WERI-Rb-1 (cell line): Measurements from ENCODE around the gene BLTP2.
"Not testable (repeated sequence)": the region's sequence is repeated elsewhere in the genome, so short reads cannot be mapped to it uniquely, and the experiment has no call there.

Experiments used
- DNase-seq: peaks from one replicate; pipeline ENCODE4 v3.0.0-alpha.2; 2020
- H3K27ac ChIP-seq: fragments of 250-450 bp; sonication (Bioruptor Pico); 2 replicates; pipeline ENCODE4 v1.5.1; 2020; ENCODE audit warnings: mild to moderate bottlenecking, moderate library complexity
- H3K27me3 ChIP-seq: fragments of 250-450 bp; sonication (Bioruptor Pico); 2 replicates; pipeline ENCODE4 v1.5.1; 2021; ENCODE audit warnings: mild to moderate bottlenecking, low read depth, moderate library complexity; ENCODE audit not compliant: insufficient read depth, severe bottlenecking
- H3K36me3 ChIP-seq: fragments of 250-450 bp; sonication (Bioruptor Pico); 2 replicates; pipeline ENCODE4 v1.5.1; 2020; ENCODE audit warnings: mild to moderate bottlenecking, moderate library complexity
- H3K4me3 ChIP-seq: 2 replicates; pipeline ENCODE4 v1.5.1; 2011; ENCODE audit warnings: low read depth, mild to moderate bottlenecking, control low read depth, low read length
- H3K9me3 ChIP-seq: fragments of 250-450 bp; sonication (Bioruptor Pico); 2 replicates; pipeline ENCODE4 v1.5.1; 2021; ENCODE audit warnings: mild to moderate bottlenecking, moderate library complexity; ENCODE audit not compliant: severe bottlenecking
- TF ChIP-seq, protein P1 (sequence below): IDR thresholded peaks from 2 replicates; pipeline ENCODE4 v1.5.1; 2011; ENCODE audit warnings: low read depth, mild to moderate bottlenecking, control low read depth, inconsistent platforms, low read length

The BLTP2 gene

GRCh38 chr17:28615260-28615940 is 29.6 kb downstream of the BLTP2 start:
- DNase-seq = no peak
- TF ChIP-seq, protein P1, sequence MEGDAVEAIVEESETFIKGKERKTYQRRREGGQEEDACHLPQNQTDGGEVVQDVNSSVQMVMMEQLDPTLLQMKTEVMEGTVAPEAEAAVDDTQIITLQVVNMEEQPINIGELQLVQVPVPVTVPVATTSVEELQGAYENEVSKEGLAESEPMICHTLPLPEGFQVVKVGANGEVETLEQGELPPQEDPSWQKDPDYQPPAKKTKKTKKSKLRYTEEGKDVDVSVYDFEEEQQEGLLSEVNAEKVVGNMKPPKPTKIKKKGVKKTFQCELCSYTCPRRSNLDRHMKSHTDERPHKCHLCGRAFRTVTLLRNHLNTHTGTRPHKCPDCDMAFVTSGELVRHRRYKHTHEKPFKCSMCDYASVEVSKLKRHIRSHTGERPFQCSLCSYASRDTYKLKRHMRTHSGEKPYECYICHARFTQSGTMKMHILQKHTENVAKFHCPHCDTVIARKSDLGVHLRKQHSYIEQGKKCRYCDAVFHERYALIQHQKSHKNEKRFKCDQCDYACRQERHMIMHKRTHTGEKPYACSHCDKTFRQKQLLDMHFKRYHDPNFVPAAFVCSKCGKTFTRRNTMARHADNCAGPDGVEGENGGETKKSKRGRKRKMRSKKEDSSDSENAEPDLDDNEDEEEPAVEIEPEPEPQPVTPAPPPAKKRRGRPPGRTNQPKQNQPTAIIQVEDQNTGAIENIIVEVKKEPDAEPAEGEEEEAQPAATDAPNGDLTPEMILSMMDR = no peak
- H3K27me3 ChIP-seq = no peaks in the 10 kb centered on the region
- no peak overlapping the region for H3K4me3 ChIP-seq
- H3K9me3 ChIP-seq = no peaks in the 10 kb centered on the region
- peaks cover 87% of the 10 kb centered on the region for H3K36me3 ChIP-seq
- no peak overlapping the region for H3K27ac ChIP-seq

- TF ChIP-seq, protein P1 = no peak
Measured at GRCh38 chr17:28613931-28614381, 31.0 kb downstream of the BLTP2 start, which contains the start of gene RSKR. Gene RSKR, minus strand, starts transcription at chr17:28614185. Its CDS starts 24 bp downstream, at chr17:28614161.

DNA sequence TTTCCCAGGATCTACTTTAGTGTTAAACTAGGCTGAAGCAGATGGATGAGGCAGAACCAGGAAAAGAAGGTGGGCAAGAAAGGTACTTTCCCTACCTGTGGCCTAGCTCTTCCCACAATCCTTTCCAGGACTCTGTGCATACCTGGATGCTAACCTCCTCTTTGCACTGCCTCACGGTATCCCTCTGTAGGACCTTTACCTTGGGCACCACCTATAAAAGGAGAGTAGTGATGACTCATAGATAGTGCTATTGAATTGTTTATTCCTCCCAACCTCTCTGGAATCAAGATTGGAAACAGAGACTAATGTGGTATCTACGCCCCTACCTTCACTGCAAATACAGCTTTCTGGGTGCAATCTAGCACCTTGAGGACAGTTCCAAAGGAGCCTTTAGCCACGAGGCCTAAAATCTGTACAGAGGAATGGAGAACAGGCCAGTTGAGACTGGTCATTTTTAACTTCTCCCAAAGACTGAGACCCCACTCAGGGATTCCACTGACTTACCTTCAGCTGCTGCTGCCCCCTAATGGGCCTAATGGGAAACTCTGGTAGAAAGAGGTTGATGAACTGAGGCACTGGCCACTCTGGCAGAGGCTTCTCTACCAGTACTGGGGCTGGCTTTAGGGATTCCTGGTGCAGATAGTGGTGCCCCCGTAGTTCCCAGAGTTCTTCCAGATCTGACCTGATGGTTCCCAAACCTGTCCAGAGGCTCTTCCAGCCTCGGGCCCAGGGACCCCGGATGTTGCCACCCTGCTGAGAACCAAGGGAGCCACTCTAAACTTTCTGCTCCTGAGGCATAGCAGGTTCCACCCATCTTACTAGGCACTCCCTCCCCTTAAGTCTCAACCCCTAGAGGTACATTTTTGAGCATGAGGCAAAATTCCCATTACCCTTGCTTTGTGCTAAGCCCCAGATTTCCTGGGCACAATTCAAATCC is 31.8 kb downstream of the BLTP2 start:
- Histone ChIP-seq H3K36me3 (peaks cover 65% of the 10 kb centered on the region), H3K27ac (no peak overlapping the region), H3K9me3 (no peaks in the 10 kb centered on the region), H3K27me3 (no peaks in the 10 kb centered on the region), H3K4me3 (no peak overlapping the region)
- TF ChIP-seq, protein P1 = peak; percentile 75
- peak; percentile 60 for DNase-seq

More at GRCh38 chr17:28613931-28614381, 31.0 kb downstream of the BLTP2 start, which contains the start of gene RSKR:
- no peaks in the 10 kb centered on the region for H3K9me3 ChIP-seq
- no peaks in the 10 kb centered on the region for H3K27me3 ChIP-seq
- no peak for DNase-seq
- no peak within 1 kb of the TSS for H3K4me3 ChIP-seq
- no peak within 1 kb of the TSS for H3K27ac ChIP-seq
- H3K36me3 ChIP-seq = peaks cover 73% of the 10 kb centered on the region

GRCh38 chr17:28612531-28612930 is 32.4 kb downstream of the BLTP2 start:
- no peak for DNase-seq
- Histone ChIP-seq H3K36me3 (peaks cover 59% of the 10 kb centered on the region), H3K27me3 (no peaks in the 10 kb centered on the region), H3K4me3 (no peak overlapping the region), H3K9me3 (no peaks in the 10 kb centered on the region), H3K27ac (no peak overlapping the region)
- TF ChIP-seq, protein P1 = no peak

DNA sequence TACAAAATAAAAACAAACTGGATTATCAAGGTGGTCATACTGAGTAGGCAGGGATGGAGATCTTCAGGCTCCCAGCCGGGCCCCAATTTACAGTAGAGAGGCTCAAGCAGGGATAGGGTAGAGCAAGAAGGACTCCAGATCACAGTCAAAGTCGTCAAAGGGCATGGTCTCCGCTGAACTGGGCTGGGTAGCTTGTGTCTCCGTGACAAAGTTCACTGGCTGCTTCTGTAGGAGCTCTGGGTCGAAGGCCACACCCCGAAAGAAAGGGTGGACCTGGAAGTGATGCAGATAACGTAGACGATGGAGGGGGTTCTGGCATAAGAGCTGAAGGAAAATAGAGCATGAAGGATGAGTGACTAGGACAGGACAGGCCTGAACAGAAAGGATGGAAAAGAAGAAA is 34.6 kb downstream of the BLTP2 start:
- H3K9me3 ChIP-seq = no peaks in the 10 kb centered on the region
- H3K36me3 ChIP-seq = peaks cover 37% of the 10 kb centered on the region
- no peaks in the 10 kb centered on the region for H3K27me3 ChIP-seq
- TF ChIP-seq, protein P1 = no peak
- H3K27ac ChIP-seq = no peak overlapping the region
- no peak overlapping the region for H3K4me3 ChIP-seq
- DNase-seq = no peak

GRCh38 chr17:28604031-28604430 is 40.9 kb downstream of the BLTP2 start:
- not testable (repeated sequence) for H3K27me3 ChIP-seq, H3K36me3 ChIP-seq, DNase-seq, H3K27ac ChIP-seq, H3K9me3 ChIP-seq, H3K4me3 ChIP-seq
